K562 (cell line): ENCODE measurements around the gene REEP6. TPM values are rescaled to one million over a fixed set of nuclear protein-coding genes. Genes with fewer than 3 reads are reported as not detected.

Experiments used
- EHMT2 ChIP-seq: fragments of 450-650 bp; IDR thresholded peaks from 2 replicates; pipeline ENCODE4 v1.6.1; 2018; ENCODE audit warnings: antibody characterized with exemption
- ESRRA ChIP-seq: fragments of 450-650 bp; IDR thresholded peaks from 2 replicates; pipeline ENCODE4 v1.6.1; 2014; ENCODE audit warnings: low read depth, mild to moderate bottlenecking, moderate library complexity, borderline replicate concordance
- JUNB ChIP-seq: fragments of 450-650 bp; formaldehyde crosslinking; conservative IDR thresholded peaks from 2 replicates; pipeline ENCODE4 v1.4.0; 2020; ENCODE audit warnings: mild to moderate bottlenecking
- JUND ChIP-seq, 2 experiments: IDR thresholded peaks; 2 replicates in 1 of 2; 3 replicates in 1 of 2; pipeline ENCODE4 v1.6.1; 2011; ENCODE audit warnings: borderline replicate concordance in 2 of 2, low read depth in 2 of 2, low read length in 2 of 2, improper control_type of control experiment in 1 of 2, missing biosample characterization in 1 of 2, missing genetic modification characterization in 1 of 2, missing genetic modification reagents in 1 of 2
- SMAD3 ChIP-seq: fragments of 450-650 bp; formaldehyde crosslinking; conservative IDR thresholded peaks from 2 replicates; pipeline ENCODE4 v1.4.0; 2020; ENCODE audit warnings: mild to moderate bottlenecking
- ZNF23 ChIP-seq: fragments of 250-450 bp; sonication (Bioruptor Pico); IDR thresholded peaks from 2 replicates; pipeline ENCODE4 v1.4.0; 2020; ENCODE audit warnings: mild to moderate bottlenecking
- polyA plus RNA-seq, 8 experiments: library from polyadenylated mRNA; depleted of rRNA in 4 of 8; stranded (reverse) in 5 of 8; unstranded in 3 of 8; fragments of >200 nt; fragmentation: Nextera tagmentation in 2 of 8; fragmentation: Illumina TruSeq in 1 of 8; extraction: Ambion mirVana in 2 of 8; extraction: Trizol in 1 of 8; gene quantifications; 2 replicates each; pipeline versions ENCODE4 v1.2.1 to v1.2.3, GENCODE V29; 2011 to 2014; ENCODE audit warnings: inconsistent platforms in 1 of 8, missing spikeins in 1 of 8
- total RNA-seq, 7 experiments: library from RNA; depleted of rRNA in 6 of 7; stranded (reverse); fragments of >200 nt in 6 of 7; fragmentation: Illumina TruSeq in 2 of 7; extraction: Trizol in 2 of 7; gene quantifications; 2 replicates each; pipeline versions ENCODE4 v1.2.1 to v1.2.3, GENCODE V29; 2011 to 2021; ENCODE audit warnings: low replicate concordance in 1 of 7
- TF ChIP-seq, protein P1 (sequence below), 3 experiments: fragments of 200-800 bp in 1 of 3; fragments of 250-450 bp in 1 of 3; fragments of 450-650 bp in 1 of 3; sonication (Bioruptor Pico) in 1 of 3; sonication (Bioruptor generic) in 1 of 3; formaldehyde crosslinking in 1 of 3; IDR thresholded peaks; 2 replicates each; pipeline versions ENCODE4 v1.6.1 to v1.8.0; 2016 to 2022; ENCODE audit warnings: mild to moderate bottlenecking in 2 of 3, missing genetic modification characterization in 2 of 3, missing compliant biosample characterization in 1 of 3, moderate library complexity in 1 of 3
- TF ChIP-seq, protein P2 (sequence below): fragments of 450-650 bp; IDR thresholded peaks from 2 replicates; pipeline ENCODE4 v1.6.1; 2016; ENCODE audit warnings: borderline replicate concordance
- TF ChIP-seq, protein P3 (sequence below): IDR thresholded peaks from 3 replicates; pipeline ENCODE4 v1.6.1; 2011; ENCODE audit warnings: borderline replicate concordance, mild to moderate bottlenecking; ENCODE audit not compliant: insufficient read length, insufficient read depth
- TF ChIP-seq, protein P4 (sequence below), 2 experiments: IDR thresholded peaks; 2 replicates each; pipeline ENCODE4 v1.6.1; 2012; ENCODE audit warnings: improper control_type of control experiment in 2 of 2, low read depth in 2 of 2, low read length in 2 of 2, borderline replicate concordance in 1 of 2
- TF ChIP-seq, protein P5 (sequence below): fragments of 250-450 bp; sonication (Bioruptor Pico); IDR thresholded peaks from 2 replicates; pipeline ENCODE4 v1.4.0; 2020; ENCODE audit warnings: mild to moderate bottlenecking
- TF ChIP-seq, protein P6 (sequence below): sonication (generic); formaldehyde crosslinking; IDR thresholded peaks from 2 replicates; pipeline ENCODE4 v1.8.1; 2022; ENCODE audit warnings: missing genetic modification reagents

The REEP6 gene
- total and polyA plus RNA-seq, 9 of the 15 experiments (the other 6 are each of a cell fraction or from before 2014, with no cell fraction given), result 1.2 to 64.2 (median 12.7) TPM

DNA sequence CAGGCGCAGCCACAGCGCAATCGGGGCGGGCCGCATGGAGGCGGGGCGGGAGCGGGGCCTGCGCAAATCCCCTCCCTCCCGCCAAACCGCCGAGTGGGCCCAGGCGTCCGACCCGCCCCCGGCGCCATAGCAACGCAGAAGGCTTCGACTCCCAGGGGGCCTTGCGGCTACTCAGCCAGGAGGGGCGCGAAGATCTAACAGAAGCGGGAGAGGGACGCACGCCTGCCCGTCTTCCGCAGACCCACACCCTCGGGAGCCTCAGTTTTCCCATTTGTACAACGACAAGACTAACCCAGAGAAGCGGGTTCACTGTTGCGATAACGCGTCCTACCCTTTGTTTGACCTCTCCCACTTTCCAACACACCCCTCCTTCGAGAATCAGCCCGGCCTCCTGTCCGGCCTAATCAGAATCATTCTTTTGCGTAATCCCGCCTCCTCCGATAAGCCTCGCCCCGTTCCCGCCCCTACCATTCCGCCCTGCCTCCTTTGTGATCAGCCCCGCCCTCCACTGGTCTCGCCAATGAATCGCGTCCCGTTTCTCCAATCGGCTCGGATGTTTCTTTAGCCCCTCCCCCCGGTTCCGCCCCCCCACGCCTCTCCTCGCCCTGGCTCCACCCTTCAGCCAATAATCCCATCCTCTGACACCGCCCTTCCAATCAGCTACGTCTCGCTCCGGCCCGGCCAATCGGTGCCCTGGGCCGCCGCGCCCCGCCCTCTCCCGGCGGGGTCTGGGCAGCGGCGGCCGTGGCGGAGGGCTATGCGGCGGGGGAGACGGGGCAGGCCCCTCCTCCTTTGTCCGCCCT, 469 bp upstream of the REEP6 start, which contains the start of gene PCSK4 (continued):
- TF ChIP-seq, protein P1, sequence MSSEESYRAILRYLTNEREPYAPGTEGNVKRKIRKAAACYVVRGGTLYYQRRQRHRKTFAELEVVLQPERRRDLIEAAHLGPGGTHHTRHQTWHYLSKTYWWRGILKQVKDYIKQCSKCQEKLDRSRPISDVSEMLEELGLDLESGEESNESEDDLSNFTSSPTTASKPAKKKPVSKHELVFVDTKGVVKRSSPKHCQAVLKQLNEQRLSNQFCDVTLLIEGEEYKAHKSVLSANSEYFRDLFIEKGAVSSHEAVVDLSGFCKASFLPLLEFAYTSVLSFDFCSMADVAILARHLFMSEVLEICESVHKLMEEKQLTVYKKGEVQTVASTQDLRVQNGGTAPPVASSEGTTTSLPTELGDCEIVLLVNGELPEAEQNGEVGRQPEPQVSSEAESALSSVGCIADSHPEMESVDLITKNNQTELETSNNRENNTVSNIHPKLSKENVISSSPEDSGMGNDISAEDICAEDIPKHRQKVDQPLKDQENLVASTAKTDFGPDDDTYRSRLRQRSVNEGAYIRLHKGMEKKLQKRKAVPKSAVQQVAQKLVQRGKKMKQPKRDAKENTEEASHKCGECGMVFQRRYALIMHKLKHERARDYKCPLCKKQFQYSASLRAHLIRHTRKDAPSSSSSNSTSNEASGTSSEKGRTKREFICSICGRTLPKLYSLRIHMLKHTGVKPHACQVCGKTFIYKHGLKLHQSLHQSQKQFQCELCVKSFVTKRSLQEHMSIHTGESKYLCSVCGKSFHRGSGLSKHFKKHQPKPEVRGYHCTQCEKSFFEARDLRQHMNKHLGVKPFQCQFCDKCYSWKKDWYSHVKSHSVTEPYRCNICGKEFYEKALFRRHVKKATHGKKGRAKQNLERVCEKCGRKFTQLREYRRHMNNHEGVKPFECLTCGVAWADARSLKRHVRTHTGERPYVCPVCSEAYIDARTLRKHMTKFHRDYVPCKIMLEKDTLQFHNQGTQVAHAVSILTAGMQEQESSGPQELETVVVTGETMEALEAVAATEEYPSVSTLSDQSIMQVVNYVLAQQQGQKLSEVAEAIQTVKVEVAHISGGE (CRISPR knock-in tag; IDR thresholded peaks at IDR 0.05), result no peak
- TF ChIP-seq, protein P2, sequence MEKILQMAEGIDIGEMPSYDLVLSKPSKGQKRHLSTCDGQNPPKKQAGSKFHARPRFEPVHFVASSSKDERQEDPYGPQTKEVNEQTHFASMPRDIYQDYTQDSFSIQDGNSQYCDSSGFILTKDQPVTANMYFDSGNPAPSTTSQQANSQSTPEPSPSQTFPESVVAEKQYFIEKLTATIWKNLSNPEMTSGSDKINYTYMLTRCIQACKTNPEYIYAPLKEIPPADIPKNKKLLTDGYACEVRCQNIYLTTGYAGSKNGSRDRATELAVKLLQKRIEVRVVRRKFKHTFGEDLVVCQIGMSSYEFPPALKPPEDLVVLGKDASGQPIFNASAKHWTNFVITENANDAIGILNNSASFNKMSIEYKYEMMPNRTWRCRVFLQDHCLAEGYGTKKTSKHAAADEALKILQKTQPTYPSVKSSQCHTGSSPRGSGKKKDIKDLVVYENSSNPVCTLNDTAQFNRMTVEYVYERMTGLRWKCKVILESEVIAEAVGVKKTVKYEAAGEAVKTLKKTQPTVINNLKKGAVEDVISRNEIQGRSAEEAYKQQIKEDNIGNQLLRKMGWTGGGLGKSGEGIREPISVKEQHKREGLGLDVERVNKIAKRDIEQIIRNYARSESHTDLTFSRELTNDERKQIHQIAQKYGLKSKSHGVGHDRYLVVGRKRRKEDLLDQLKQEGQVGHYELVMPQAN, result peak; percentile 98
- TF ChIP-seq JUND (IDR thresholded peaks at IDR 0.05; ENCODE audit: borderline replicate concordance, low read depth, low read length) (no peak; the same call in 1 of the 2 replicates), JUND (tag; IDR thresholded peaks at IDR 0.05; ENCODE audit: borderline replicate concordance, low read depth, low read length) (0 out of 3 replicates have a peak, but pooled peaks have one; percentile 19), SMAD3 (CRISPR knock-in tag) (no peak), ZNF23 (CRISPR knock-in tag) (no peak), EHMT2 (no peak), ESRRA (peak; percentile 85), JUNB (CRISPR knock-in tag) (no peak)
- TF ChIP-seq, protein P3, sequence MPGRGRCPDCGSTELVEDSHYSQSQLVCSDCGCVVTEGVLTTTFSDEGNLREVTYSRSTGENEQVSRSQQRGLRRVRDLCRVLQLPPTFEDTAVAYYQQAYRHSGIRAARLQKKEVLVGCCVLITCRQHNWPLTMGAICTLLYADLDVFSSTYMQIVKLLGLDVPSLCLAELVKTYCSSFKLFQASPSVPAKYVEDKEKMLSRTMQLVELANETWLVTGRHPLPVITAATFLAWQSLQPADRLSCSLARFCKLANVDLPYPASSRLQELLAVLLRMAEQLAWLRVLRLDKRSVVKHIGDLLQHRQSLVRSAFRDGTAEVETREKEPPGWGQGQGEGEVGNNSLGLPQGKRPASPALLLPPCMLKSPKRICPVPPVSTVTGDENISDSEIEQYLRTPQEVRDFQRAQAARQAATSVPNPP, result no peak
- TF ChIP-seq, protein P4, sequence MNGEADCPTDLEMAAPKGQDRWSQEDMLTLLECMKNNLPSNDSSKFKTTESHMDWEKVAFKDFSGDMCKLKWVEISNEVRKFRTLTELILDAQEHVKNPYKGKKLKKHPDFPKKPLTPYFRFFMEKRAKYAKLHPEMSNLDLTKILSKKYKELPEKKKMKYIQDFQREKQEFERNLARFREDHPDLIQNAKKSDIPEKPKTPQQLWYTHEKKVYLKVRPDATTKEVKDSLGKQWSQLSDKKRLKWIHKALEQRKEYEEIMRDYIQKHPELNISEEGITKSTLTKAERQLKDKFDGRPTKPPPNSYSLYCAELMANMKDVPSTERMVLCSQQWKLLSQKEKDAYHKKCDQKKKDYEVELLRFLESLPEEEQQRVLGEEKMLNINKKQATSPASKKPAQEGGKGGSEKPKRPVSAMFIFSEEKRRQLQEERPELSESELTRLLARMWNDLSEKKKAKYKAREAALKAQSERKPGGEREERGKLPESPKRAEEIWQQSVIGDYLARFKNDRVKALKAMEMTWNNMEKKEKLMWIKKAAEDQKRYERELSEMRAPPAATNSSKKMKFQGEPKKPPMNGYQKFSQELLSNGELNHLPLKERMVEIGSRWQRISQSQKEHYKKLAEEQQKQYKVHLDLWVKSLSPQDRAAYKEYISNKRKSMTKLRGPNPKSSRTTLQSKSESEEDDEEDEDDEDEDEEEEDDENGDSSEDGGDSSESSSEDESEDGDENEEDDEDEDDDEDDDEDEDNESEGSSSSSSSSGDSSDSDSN (IDR thresholded peaks at IDR 0.05; ENCODE audit: borderline replicate concordance in 1 of 2, low read depth in 2 of 2, low read length in 2 of 2), result no peak
- TF ChIP-seq, protein P5, sequence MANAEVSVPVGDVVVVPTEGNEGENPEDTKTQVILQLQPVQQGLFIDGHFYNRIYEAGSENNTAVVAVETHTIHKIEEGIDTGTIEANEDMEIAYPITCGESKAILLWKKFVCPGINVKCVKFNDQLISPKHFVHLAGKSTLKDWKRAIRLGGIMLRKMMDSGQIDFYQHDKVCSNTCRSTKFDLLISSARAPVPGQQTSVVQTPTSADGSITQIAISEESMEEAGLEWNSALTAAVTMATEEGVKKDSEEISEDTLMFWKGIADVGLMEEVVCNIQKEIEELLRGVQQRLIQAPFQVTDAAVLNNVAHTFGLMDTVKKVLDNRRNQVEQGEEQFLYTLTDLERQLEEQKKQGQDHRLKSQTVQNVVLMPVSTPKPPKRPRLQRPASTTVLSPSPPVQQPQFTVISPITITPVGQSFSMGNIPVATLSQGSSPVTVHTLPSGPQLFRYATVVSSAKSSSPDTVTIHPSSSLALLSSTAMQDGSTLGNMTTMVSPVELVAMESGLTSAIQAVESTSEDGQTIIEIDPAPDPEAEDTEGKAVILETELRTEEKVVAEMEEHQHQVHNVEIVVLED (CRISPR knock-in tag), result no peak; the same call in 1 of the 2 replicates
- TF ChIP-seq, protein P6, sequence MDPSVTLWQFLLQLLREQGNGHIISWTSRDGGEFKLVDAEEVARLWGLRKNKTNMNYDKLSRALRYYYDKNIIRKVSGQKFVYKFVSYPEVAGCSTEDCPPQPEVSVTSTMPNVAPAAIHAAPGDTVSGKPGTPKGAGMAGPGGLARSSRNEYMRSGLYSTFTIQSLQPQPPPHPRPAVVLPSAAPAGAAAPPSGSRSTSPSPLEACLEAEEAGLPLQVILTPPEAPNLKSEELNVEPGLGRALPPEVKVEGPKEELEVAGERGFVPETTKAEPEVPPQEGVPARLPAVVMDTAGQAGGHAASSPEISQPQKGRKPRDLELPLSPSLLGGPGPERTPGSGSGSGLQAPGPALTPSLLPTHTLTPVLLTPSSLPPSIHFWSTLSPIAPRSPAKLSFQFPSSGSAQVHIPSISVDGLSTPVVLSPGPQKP (CRISPR knock-in tag), result no peak
